ENCODE measurements around the gene FAM53B.

The FAM53B gene

DNA sequence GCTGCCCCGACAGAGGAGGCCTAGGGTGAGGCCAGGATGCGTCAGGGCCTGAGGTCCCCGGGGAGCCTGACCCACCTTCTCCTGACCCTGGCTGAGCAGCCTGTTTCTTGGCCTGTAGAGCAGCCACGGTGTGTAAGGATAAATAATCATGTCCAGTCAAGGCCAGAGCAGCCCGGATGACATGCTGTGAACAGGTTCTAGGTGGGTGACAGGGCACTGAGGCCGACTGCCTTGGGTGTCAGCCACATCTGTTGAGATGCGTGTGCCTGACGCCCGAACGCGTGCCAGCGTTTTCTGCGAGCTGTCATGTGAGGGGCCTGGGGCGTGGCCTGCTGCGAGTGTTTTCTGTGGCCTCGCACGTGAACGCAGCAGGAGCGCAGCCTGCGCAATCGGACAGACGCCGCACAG is 118.3 kb downstream of the FAM53B start:
- Histone ChIP-seq H3K9me3 (ENCODE audit: low read length) (no peaks in the 10 kb centered on the region), H3K4me1 (ENCODE audit: insufficient read depth, low read length) (peaks cover 51% of the 10 kb centered on the region), H3K4me3 (ENCODE audit: low read depth in 1 of 2, low read length in 2 of 2) (no peak overlapping the region), H3K27me3 (ENCODE audit: control insufficient read depth in 1 of 2, insufficient read depth in 2 of 2, low read length in 2 of 2) (no peaks in the 10 kb centered on the region), H3K36me3 (ENCODE audit: insufficient read depth, low read length) (no peaks in the 10 kb centered on the region), H3K9ac (ENCODE audit: low read length) (no peak overlapping the region), H3K27ac (ENCODE audit: low read depth, low read length) (no peak overlapping the region)

DNA sequence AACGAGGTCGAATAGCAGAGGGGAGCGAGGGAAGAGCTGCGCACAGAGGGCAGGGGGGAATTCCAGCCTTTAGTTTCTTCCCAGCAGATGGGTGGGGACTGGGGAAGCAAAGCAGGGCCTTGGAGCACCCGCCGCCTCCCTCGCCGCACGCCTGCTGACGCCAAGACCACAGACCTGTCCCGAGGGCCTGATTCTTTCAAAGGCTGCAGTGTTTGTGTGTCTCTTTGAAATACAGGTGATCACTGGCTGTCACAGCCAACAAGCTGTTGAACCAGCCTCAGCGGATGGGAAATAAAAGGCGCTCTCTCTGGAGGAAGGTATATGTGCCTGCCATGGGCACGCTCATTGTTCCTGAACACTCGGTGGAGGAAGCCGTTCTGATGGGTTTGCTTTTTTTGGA is 119.3 kb downstream of the FAM53B start:
- Histone ChIP-seq H3K4me3 (ENCODE audit: low read depth in 1 of 2, low read length in 2 of 2) (no peak overlapping the region), H3K27ac (ENCODE audit: low read depth, low read length) (peak overlapping the region; percentile 52), H3K4me1 (ENCODE audit: insufficient read depth, low read length) (peaks cover 51% of the 10 kb centered on the region), H3K9me3 (ENCODE audit: low read length) (no peaks in the 10 kb centered on the region), H3K9ac (ENCODE audit: low read length) (no peak overlapping the region), H3K36me3 (ENCODE audit: insufficient read depth, low read length) (no peaks in the 10 kb centered on the region), H3K27me3 (ENCODE audit: control insufficient read depth in 1 of 2, insufficient read depth in 2 of 2, low read length in 2 of 2) (no peaks in the 10 kb centered on the region)

- Histone ChIP-seq H3K9ac (ENCODE audit: low read length) (no peak overlapping the region), H3K9me3 (ENCODE audit: low read length) (no peaks in the 10 kb centered on the region), H3K4me1 (ENCODE audit: insufficient read depth, low read length) (peaks cover 51% of the 10 kb centered on the region), H3K27ac (ENCODE audit: low read depth, low read length) (peak overlapping the region; percentile 52), H3K4me3 (ENCODE audit: low read depth in 1 of 2, low read length in 2 of 2) (no peak overlapping the region), H3K36me3 (ENCODE audit: insufficient read depth, low read length) (no peaks in the 10 kb centered on the region), H3K27me3 (ENCODE audit: control insufficient read depth in 1 of 2, insufficient read depth in 2 of 2, low read length in 2 of 2) (no peaks in the 10 kb centered on the region)
Observed at GRCh38 chr10:124624466-124624865, 119.7 kb downstream of the FAM53B start.

DNA sequence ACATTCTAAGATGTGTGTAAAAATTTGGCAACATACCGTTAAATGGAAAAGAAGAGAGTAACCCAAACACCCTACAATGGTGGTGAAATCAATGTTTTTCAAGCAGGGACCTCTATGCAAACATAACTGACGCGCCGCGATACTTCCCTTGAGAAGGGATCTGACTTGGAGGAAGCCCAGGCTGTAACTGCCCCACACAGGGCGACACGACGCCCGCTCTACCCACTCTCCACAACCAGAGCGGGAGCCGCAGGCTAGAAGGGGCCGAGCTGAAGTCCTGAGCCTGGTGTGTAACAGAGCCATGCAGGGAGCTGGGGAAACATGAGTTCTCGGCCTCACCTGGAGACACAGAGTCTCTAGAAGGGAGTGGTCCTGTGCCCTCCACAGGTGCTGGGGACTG is 120.2 kb downstream of the FAM53B start:
- Histone ChIP-seq H3K4me1 (ENCODE audit: insufficient read depth, low read length) (peaks cover 47% of the 10 kb centered on the region), H3K27ac (ENCODE audit: low read depth, low read length) (no peak overlapping the region), H3K9ac (ENCODE audit: low read length) (no peak overlapping the region), H3K27me3 (ENCODE audit: control insufficient read depth in 1 of 2, insufficient read depth in 2 of 2, low read length in 2 of 2) (no peaks in the 10 kb centered on the region), H3K4me3 (ENCODE audit: low read depth in 1 of 2, low read length in 2 of 2) (no peak overlapping the region), H3K9me3 (ENCODE audit: low read length) (no peaks in the 10 kb centered on the region), H3K36me3 (ENCODE audit: insufficient read depth, low read length) (no peaks in the 10 kb centered on the region)

DNA sequence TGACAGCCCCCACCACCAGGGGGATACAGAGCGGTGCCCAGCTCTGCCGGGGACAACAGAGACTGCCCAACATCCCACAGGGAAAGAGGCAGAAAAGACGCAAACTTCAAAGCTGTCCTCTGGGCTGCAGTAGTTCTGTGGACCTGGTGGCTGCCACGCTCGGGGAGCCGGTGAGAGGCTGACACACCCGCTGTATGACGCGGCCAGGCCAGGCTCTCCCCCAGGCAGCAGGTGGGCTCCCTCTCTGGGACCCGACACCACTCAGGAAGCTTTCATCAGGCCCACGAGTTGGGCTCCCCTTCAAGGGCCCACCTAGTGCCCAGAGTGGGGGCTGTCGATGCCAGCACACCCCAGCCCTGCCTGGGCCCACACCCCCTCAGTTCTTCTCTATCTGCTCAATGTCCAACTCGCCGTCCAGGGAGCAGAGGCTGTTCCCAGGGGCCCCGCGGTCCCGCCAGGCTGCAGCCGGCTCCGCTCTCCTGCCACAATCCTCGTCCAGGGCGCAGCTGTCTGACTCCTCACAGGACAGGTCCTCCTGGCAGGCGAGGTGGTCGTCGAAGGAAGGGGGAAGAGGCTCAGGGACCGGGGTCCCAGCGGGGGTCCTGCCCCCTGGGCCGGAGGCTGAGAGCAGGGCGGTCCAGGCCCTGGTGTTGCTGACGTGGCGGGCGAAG is 121.2 kb downstream of the FAM53B start:
- Histone ChIP-seq H3K9ac (ENCODE audit: low read length) (no peak overlapping the region), H3K36me3 (ENCODE audit: insufficient read depth, low read length) (no peaks in the 10 kb centered on the region), H3K4me3 (ENCODE audit: low read depth in 1 of 2, low read length in 2 of 2) (no peak overlapping the region), H3K9me3 (ENCODE audit: low read length) (no peaks in the 10 kb centered on the region), H3K27ac (ENCODE audit: low read depth, low read length) (no peak overlapping the region), H3K4me1 (ENCODE audit: insufficient read depth, low read length) (peaks cover 37% of the 10 kb centered on the region), H3K27me3 (ENCODE audit: control insufficient read depth in 1 of 2, insufficient read depth in 2 of 2, low read length in 2 of 2) (no peaks in the 10 kb centered on the region)

GRCh38 chr10:124622158-124622557 is 122.0 kb downstream of the FAM53B start:
- Histone ChIP-seq H3K4me3 (ENCODE audit: low read depth in 1 of 2, low read length in 2 of 2) (no peak overlapping the region), H3K27ac (ENCODE audit: low read depth, low read length) (no peak overlapping the region), H3K27me3 (ENCODE audit: control insufficient read depth in 1 of 2, insufficient read depth in 2 of 2, low read length in 2 of 2) (no peaks in the 10 kb centered on the region), H3K9ac (ENCODE audit: low read length) (no peak overlapping the region), H3K9me3 (ENCODE audit: low read length) (no peaks in the 10 kb centered on the region), H3K4me1 (ENCODE audit: insufficient read depth, low read length) (peaks cover 29% of the 10 kb centered on the region), H3K36me3 (ENCODE audit: insufficient read depth, low read length) (no peaks in the 10 kb centered on the region)

DNA sequence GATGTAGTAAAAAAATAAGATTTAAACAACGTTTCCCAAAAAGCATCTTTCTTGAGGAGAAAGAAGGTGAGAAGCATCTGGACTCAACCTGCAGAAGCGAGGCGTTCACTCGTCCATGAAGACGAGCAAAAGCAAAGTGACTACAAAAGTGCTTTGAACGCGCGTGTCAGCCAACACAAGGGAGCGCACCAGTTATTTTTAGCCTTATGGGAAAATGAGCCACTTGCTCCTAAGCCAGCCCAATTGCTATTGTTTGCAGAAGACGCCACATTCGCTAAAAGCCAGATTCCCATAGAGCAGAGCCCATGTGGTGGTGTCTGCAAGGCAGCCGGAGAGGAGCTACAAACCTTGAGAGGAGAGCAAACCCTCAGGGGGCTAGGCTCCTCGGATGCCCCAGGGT is 122.5 kb downstream of the FAM53B start:
- Histone ChIP-seq H3K36me3 (ENCODE audit: insufficient read depth, low read length) (no peaks in the 10 kb centered on the region), H3K9me3 (ENCODE audit: low read length) (no peaks in the 10 kb centered on the region), H3K4me3 (ENCODE audit: low read depth in 1 of 2, low read length in 2 of 2) (no peak overlapping the region), H3K27me3 (ENCODE audit: control insufficient read depth in 1 of 2, insufficient read depth in 2 of 2, low read length in 2 of 2) (no peaks in the 10 kb centered on the region), H3K4me1 (ENCODE audit: insufficient read depth, low read length) (peaks cover 24% of the 10 kb centered on the region), H3K27ac (ENCODE audit: low read depth, low read length) (no peak overlapping the region), H3K9ac (ENCODE audit: low read length) (no peak overlapping the region)

DNA sequence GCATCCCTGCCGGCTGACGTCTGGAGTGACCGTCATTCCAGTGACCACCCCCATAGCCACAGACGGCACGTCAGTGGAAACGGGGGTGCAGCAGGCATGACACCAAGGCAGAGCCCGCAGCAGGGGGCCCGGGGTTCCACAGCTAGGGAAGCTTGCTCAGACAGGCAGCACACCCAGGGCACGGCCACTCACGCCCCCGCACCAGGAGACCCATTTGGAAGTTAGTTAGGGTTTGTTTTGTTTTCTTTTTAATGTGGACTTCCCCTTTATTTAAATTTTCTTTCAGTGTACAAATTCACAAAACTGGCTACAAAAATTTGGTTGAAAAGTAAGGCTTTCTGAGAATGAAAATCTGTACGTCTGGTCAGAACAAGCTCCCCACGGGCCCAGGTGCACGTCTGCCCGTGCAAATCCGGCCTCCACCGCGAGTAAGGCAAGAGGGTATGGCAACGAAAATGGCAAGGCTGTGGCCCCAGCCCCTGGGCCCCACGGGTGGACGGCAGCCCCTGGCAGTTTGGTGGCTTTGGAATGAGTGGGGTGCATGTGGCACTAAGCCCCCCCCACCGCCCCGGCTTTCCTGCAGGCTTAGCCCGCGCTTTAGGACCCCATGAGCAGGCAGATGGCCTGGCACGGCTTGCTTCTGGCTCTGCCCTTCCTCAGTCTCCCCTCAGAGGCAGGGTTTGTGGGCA is 124.2 kb downstream of the FAM53B start:
- Histone ChIP-seq H3K9me3 (ENCODE audit: low read length) (no peaks in the 10 kb centered on the region), H3K4me1 (ENCODE audit: insufficient read depth, low read length) (peaks cover 20% of the 10 kb centered on the region), H3K9ac (ENCODE audit: low read length) (no peak overlapping the region), H3K36me3 (ENCODE audit: insufficient read depth, low read length) (no peaks in the 10 kb centered on the region), H3K4me3 (ENCODE audit: low read depth in 1 of 2, low read length in 2 of 2) (no peak overlapping the region), H3K27me3 (ENCODE audit: control insufficient read depth in 1 of 2, insufficient read depth in 2 of 2, low read length in 2 of 2) (no peaks in the 10 kb centered on the region), H3K27ac (ENCODE audit: low read depth, low read length) (no peak overlapping the region)

- H3K36me3 ChIP-seq (ENCODE audit: insufficient read depth, low read length) = no peaks in the 10 kb centered on the region
- H3K4me1 ChIP-seq (ENCODE audit: insufficient read depth, low read length) = peaks cover 19% of the 10 kb centered on the region
- H3K27me3 ChIP-seq (ENCODE audit: control insufficient read depth in 1 of 2, insufficient read depth in 2 of 2, low read length in 2 of 2) = no peaks in the 10 kb centered on the region
- H3K9ac ChIP-seq (ENCODE audit: low read length) = no peak overlapping the region
- H3K27ac ChIP-seq (ENCODE audit: low read depth, low read length) = no peak overlapping the region
- no peak overlapping the region for H3K4me3 ChIP-seq (ENCODE audit: low read depth in 1 of 2, low read length in 2 of 2)
- no peaks in the 10 kb centered on the region for H3K9me3 ChIP-seq (ENCODE audit: low read length)
Observed at GRCh38 chr10:124619195-124619594, 125.0 kb downstream of the FAM53B start.

GRCh38 chr10:124618470-124619073 is 125.6 kb downstream of the FAM53B start:
- no peaks in the 10 kb centered on the region for H3K9me3 ChIP-seq (ENCODE audit: low read length)
- H3K27me3 ChIP-seq (ENCODE audit: control insufficient read depth in 1 of 2, insufficient read depth in 2 of 2, low read length in 2 of 2) = no peaks in the 10 kb centered on the region
- H3K27ac ChIP-seq (ENCODE audit: low read depth, low read length) = no peak overlapping the region
- H3K36me3 ChIP-seq (ENCODE audit: insufficient read depth, low read length) = no peaks in the 10 kb centered on the region
- no peak overlapping the region for H3K9ac ChIP-seq (ENCODE audit: low read length)
- H3K4me3 ChIP-seq (ENCODE audit: low read depth in 1 of 2, low read length in 2 of 2) = no peak overlapping the region
- peaks cover 21% of the 10 kb centered on the region for H3K4me1 ChIP-seq (ENCODE audit: insufficient read depth, low read length)

- Histone ChIP-seq H3K27me3 (ENCODE audit: control insufficient read depth in 1 of 2, insufficient read depth in 2 of 2, low read length in 2 of 2) (no peaks in the 10 kb centered on the region), H3K27ac (ENCODE audit: low read depth, low read length) (no peak overlapping the region), H3K9me3 (ENCODE audit: low read length) (no peaks in the 10 kb centered on the region), H3K9ac (ENCODE audit: low read length) (no peak overlapping the region), H3K36me3 (ENCODE audit: insufficient read depth, low read length) (no peaks in the 10 kb centered on the region), H3K4me1 (ENCODE audit: insufficient read depth, low read length) (peaks cover 25% of the 10 kb centered on the region), H3K4me3 (ENCODE audit: low read depth in 1 of 2, low read length in 2 of 2) (no peak overlapping the region)
Observed at GRCh38 chr10:124616836-124617130, 127.4 kb downstream of the FAM53B start.
